Activated CD4-positive, alpha-beta T cell treated with anti-CD3 and anti-CD28 coated beads, Interleukin-2, amount 50 U/mL, for 4 hours (primary cell): Measurements from ENCODE around the gene CENPP.

Experiments
- DNase-seq, 2 experiments: peaks; one replicate each; pipeline ENCODE4 v3.0.0-alpha.2; 2020

Gene CENPP

DNA sequence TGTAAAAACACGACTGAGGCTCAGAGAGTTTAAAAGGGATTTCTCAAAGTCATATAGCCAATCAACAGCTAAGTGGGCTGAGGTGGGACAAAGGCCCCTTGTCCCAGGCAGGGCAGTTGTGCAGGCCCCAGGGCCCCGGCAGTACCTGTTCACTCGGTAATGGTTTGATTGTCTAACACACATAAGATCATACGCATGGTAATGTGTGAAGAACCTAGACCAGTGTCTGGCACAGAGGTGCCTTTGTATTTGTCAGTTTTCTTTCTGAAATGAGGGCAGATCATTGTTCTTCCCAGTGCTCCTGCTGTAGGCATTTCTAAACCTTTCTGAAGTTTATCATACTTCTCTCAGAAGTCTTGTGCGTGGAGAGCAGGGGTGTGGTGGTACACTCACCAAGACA lies 277.3 kb downstream of the CENPP start:
- DNase-seq = no peak

DNA sequence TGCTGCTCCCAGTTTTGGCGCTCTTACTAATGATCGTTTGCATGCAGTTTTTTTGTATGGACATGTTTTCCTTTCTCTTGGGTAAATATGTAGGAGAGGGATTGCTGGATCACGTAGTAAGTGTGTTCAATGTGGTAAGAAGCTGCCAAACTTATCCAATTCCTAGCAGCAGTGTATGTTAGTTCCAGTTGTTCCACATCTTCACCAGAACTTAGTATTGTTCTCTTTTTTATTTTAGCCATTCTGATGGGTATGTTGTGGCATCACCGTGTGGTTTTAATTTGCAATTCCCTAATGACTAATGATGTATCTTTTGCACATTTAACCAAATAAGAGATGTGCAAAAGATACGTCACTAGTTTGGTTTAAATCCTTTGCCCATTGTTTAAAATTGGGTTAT lies 278.2 kb downstream of the CENPP start:
- DNase-seq = no peak

DNA sequence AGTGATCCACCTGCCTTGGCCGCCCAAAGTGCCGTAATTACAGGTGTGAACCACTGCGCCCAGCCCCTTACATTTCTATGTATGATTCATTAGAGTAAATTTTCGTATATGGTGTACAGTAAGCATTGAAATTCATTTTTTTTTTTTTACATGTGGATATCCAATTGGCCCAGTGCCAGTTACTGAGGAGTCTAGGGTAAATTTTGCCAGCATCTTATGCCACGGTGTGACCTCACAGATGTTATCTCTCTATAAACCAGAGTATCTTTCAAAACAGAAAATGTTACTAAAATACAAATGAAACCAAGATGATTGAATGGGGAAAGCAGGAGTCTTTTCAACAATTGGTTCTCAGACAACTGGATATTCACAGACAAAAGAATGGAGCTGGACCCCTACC lies 279.5 kb downstream of the CENPP start:
- DNase-seq = no peak

DNA sequence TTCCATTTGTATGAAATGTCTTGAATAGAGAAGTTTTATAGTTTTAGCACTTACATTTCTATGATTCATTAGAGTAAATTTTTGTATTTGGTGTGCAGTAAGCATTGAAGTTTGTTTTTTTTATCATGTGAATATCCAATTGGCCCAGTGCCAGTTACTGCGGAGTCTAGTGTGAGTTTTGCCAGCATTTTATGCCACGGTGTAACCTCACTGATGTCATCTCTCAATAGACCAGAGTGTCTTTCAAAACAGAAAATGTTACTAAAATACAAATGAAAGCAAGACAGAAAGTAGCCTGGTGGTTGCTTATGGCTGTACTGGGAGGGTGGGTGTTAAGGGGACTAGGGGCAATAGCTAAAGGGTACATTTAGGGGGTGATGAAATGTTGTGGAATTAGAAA lies 281.3 kb downstream of the CENPP start:
- DNase-seq = no peak

DNA sequence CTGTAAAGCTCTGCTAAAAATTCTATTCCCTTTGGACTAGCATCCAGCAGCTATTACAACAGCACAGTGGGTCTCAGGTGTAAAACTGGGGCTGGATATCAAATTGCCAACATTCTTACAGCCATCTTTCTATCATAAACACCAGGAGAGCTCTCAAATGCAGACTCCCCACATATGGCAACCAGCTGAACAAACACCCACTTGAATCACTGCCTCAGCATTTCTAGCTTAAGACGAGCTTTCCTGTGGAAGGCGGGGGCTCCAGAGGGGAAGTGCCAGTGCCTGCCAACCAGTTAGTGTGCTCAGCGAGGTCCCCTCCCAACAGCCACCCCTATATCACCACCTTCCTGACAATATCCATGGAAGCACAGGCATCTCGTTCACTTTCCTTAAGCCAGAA lies 282.0 kb downstream of the CENPP start:
- DNase-seq = no peak

DNA sequence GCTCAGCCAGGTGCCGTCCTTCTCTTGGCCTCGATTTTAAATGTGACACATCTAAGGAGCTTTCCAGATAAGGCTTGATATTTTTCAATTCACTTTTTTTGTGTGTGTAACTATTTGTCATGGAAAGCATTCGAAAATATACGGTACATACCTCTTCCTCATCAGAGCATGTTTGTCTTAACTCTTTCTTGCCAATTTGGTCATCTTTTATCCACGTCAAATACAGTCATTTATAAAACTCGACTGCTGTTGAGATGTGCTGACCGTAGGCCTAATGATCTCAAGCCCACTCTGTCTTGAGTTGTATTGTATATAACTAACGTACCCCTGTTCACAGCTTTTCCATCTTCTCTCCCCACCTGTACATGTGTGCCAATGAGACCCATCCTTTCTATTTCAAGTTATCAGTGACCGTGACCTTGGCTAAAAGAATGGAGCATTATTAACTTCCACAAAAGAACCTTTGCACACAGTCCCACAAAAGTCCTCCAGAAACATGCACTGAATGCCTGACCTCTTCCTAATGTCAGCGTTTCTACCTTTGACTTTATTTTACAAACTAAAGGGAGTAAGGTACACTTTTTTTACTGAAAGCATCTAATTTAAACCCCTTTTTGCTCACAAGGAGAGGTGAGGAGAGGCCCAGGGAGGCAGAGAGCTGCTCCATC lies 282.6 kb downstream of the CENPP start:
- DNase-seq = no peak

DNA sequence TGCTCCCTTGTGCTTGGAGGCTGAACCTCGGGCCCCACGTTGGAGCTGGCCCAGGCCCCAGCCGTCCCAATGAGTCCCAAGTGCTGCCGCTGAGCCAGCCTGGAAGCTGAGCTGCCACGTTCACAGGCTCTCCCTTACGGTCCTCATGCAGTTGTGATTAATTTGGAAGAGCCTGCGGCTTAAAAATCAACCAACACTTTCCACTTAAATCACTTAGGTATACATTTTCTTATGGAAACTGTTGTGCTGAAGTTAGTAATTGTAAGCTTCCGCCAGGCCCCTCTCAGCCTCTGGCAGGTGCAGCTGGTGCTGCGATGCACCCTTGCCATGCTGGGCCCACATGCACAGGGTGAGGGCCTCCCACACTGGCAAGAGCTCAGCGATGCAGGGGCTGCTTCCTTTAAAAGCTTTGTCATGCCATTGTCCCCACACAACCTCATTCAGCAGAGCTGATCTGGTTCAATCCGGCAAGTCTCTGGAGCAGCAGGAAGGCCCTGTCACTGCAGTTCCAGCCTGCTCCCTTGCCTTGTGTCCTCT lies 283.2 kb downstream of the CENPP start:
- no peak for DNase-seq

DNA sequence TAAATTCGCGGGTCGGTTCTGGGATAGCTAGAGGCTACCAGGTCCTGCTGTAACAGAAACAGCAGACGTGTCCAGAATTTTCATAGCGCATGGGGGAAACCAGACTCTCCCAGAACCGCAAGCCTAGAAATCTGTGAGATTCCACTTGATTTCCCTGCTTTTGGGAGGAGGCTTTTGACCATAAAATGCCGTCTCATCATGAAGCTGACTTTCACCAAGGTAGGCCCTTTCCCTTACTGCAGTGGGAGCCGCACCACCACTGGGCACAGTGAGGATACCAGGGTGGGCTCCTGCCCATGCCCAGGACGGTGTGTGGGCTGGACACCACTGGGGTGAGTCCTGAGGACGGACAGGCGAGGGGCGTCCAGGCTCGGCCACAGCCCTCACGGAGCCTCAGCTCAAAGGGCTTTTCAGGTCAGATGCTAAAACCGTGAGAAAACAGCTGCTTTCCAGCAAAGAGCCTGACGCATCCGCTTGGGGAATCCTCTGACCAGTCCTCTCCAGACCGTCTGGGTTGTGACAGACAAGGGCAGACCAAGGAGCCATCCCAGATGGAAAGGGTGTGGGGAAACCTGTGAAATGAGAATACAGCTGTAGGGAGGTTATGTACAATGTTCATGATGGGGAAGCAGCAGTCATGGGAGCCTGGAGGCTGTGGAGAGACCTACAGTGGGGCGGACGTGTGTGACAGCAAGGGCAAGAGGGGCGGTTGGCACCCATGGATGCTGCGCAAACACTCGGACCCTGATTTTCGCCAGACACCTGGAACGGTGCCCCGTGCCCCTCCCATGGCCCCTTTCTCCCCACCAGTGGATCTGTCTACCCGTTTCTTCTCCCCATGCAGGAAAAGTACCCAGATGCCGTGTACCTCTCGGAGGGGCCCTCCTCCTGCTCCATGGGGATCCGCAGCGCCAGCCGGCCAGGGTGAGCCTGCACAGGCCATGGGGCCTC lies 285.0 kb downstream of the CENPP start:
- DNase-seq = no peak

DNA sequence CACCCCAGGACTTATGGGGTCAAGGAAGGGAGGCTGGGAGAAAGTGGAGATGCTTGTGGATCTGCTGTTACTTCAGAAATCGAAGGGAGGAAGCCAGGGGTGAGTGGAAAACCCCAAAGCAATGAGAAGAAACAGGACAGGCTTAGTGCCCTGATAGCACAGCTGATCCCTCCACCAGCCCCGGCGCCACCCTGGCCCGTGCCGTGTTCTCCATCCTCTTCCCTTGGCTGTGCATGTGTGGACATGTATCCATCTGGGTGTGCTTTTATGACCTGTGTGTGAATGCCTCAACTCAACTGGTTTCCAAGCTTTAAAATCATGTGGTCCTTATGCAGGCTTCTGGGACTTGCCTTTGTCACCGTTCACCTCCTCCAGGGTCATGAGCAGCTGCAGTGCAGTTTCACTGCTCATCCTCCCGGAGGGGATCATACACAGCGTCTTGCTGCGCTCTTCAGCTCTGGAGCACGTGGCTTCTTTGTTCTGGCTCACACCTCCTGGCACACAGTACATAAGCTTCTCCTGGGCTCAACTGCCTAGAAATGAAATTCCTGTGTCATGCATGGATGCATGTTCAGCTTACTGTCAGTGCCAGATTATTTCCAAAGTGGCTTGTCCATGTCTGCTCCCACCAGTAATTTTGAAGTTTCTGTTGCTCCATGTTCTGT lies 286.0 kb downstream of the CENPP start:
- no peak for DNase-seq

DNA sequence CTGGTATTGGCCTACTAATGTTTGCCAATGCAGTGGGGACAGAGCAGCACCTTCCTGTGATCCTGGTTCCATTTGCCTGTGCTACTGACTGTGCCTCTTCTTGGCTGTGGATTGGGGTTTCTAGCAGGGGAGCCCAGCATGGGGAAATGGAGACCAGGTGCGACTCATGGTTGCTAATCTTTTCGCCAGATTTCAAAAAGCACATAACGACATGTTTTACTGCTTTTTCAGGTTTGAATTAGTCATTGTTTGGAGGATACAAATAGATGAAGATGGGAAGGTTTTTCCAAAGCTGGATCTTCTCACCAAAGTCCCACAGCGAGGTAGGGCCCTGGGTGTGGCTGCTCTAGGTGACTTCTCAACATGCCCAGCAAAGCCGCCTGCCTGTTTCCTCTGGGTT lies 286.5 kb downstream of the CENPP start:
- no peak for DNase-seq

DNA sequence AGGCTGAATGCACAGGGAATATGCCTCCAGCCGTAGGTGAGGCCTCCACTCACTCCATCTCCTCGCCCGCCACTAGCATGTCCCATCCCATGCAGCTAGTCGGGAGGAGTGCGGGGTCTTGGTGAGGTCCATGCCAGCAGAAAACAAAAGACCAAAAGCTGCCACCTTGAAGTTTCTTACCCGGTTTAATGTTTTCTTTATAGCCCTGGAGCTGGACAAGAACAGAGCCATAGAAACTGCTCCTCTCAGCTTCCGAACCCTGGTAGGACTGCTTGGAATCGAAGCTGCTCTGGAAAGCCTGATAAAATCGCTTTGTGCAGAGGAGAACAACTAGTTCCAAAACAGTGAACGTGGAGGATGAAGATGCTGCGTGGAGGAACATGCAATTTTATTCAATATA lies 287.1 kb downstream of the CENPP start:
- no peak for DNase-seq

DNA sequence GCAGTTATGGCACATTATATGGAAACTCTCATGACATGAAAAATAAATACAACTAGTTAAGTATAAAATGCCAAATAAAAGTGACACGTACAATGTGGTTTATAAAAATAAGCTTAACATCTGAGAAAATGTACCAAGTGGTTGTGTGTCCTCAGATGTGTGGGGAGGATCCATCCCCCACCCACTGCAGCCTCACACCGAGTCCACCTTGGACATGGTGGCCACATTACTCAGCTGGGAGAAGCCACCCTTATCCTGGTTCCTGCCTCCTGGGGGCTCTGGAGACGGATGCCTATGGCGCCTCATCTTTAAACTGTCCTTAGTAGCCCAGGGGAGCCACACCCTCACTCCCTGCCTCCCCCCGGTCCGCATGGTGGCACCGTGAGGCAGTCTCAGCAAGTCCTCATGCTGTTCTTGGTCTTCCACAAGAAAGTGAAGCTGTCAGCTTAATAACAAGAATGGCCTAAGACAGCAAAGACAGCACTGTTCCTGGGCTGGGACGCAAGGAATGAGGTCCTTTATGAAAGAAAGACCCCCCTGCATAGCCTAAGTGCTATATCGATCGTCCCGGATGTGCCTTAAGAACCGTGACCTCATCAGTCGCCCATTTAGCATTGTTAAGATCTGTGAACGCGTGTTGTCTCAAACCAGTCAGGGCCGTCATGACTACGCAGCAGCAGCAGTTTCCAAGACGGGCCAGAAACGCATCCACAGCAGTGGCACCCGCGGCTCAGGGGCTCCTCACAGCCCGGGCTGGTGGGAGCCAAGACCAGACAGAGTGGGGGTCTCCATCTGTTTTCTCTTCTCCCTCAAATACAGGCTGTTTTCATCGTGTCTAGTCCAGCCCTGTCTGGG lies 287.7 kb downstream of the CENPP start:
- DNase-seq = no peak

DNA sequence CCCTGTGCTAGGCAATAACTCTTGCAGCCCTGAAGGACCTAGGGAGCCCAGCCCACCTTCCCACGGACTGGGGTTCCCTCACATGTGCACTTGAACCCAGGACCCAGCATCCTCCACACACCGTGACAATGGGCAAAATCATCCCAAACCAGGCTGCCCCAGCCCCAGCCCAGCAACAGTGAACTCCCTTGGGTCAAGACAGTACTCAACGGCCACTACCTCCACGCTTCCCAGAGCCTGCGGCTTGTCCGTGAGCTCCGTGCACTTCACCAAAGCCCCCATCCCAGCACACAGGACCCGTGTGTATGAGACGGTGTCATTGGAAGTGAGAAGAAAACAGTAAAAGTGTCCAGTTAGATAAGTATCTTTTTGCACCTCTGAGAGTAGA lies 288.4 kb downstream of the CENPP start:
- no peak for DNase-seq

DNA sequence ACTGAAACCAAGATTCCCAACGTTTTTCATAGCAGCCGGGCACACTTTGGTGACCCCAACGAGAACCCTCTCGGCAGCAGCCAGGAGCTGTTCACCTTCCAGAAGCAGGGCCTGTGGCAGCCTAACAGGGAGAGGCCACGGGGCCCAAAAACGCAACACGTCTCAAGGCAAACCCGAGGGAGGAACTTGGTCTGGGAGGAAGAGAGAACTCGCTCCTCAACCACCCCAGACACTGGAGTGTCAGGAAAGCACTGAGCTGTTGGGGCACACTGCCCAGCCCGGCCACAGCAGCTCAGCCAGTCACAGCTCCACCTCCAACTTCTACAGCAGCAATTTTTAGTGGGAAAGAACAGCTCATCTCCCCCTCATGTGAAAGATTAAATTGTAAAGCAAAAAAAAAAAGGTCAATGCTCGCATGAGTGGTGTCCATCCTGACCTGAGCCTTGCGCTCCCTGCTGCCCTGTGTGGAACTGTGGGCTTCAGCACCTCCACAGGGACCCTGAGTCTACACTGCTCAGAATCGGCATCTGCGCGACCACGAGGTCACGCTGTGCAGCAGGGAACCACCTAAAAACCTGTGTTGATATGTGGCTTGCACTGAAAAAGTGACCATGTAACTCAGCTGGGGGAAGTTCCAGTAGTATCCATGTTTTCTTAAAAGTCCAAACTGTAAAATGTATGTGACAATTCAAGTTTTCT lies 289.2 kb downstream of the CENPP start:
- DNase-seq = no peak

DNA sequence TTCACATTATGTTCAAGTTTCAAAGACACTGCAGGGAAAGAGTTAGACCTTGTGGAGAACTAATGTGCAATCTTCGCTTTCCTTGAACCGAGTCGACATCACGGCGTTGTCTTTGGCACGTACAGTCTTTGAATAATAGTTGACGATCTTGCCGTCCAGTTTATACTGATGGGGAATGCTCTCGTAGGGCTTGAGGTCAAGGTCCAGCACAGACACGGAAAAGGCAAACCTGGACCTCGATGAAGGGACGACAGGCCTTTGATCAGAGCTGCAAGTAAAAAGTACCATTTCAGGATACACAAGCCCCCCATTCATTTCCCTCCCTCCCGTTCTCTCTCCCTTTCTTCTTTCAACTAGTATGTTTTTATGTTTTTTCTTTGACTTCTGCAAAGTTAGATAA lies 290.0 kb downstream of the CENPP start:
- no peak for DNase-seq

DNA sequence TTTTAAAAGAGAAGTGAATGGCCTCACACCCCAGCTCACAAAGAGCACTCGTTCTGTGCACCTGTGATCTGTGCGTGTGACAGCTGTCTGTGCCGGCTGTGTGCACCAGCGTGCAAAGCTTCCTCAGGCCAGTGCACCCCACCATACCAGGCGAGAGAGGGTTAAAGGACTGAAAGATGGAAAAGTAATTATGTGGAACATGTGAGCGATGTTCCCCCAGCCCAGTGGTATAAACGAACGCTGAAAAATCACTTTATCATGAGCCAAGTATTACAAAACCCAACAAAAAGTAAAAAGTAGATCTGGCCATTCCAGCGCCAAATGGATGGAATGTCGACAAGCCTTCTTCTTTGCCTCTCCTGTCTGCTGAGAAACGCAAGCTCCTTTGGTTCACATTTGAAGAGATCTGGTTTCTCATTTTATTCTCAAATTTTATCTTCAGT lies 290.5 kb downstream of the CENPP start:
- DNase-seq = no peak

DNA sequence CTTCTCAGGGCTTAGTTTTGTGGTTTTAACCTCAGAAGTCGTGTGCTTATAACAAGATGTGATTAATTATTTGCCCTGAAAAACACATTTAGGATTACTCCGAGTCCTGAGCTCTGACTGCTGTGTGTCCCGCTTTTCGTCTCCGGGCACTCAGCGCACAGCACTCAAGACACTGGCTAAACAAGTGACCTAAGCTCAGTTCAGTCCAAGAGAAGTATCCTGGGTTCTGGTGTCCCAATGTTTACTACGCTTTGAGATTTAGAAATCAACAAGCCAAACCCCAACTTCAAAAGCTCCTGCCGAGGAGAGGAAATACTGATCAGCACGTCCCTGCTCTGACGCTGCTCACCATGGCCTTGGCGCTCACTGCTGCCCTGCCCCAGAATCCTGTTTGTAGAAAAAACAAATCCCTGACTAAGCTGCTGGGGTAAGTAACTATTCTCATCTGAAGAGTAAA lies 290.9 kb downstream of the CENPP start:
- DNase-seq = no peak

DNA sequence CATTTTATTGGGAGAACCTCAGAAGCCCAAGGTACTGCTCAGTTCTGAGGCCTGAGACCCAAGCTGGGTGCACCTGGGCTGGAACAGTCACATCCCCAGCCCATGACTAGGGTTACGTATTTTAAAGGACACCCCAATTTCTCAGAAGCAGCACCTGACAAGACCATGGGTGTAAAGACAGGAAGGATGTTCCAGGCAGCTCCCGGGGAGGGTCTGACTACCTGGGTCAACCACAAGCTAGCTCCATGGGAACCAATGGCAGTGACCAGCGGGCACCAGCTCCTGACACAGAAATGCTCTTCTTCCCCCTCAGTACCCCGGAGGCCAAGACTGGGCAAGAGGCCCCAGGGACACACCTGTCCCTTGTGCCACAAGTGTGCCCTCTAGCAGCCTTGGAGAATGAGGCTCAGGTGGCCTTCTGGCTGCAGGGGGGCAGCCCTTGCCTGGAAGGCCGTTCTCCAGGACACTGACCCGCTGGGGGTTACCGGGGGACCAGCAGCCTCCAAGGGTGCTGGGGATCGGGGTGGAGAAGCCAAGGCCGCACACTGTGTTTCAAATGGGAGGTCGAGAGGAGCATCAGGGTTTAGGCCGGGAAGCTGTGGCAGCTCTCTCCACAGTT lies 291.6 kb downstream of the CENPP start:
- DNase-seq = no peak

DNA sequence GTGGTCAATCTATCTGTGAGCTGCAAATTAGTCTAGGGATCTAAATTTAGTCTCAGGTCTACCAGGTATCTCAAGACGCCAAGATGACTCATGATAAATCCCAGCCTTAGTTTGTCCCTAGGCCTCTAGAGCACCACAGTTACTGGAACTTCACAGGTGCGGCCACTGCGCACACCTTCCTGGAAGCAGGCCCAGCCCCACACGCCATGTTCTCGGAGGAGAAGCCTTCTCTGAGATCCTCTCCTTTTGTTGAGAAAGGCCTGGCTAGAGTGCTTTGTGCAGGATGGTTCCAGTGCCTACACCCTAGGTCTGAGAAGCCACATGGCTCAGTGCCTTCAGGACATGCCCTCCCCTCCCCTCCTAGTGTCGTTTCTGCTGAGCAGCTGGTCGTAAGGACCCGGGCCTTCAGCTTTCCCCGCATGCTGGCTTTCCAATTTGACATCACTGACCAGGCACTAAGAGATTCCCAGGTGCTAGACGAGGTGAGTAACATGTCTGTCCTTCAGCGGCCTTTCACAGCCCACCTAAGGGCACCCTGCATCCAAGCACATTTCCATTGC lies 292.3 kb downstream of the CENPP start:
- DNase-seq = no peak

DNA sequence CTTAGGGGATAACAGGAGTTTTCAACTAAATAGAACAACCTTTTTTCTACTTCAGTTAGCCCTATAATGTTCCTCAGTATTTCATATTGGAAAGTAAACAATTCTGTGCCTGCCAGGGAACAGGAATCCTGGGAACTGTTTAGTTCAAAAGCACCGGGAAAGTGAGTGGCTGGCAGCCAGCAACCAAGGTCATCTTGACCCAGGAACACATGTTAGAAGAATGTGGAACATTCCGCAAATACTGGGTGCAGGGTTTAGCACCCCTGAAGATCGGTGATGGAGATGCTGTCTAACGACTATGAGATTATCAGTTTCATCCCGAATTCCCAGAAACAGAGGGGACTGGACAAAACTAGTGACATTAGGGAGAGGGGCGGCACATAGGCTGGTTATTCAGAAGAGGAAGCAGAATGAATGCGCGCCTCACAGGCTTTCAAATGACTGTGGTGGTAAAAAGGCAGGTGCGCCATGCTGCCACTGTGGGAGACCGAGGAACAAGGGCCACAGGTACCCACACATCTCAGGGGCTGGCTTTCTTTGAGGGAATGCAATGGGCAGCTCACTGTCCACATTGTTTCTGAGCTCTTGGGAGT lies 293.0 kb downstream of the CENPP start:
- DNase-seq = no peak
